Left lung (tissue), 10 donors: Measurements from ENCODE around the gene SLC9A7. TPM values are rescaled to one million over a fixed set of nuclear protein-coding genes. Genes with fewer than 3 reads are reported as not detected.

Experiments
- ATAC-seq: fragments of 200-7000 bp; cut with Tn5 transposase; one replicate; pipeline ENCODE4 v1.9.1; 2020; ENCODE audit warnings: moderate library complexity
- DNase-seq, 4 donors: peaks; one replicate each; pipeline ENCODE4 v3.0.0-alpha.2; 2013 to 2020
- H3K27ac ChIP-seq, 2 donors: fragments of 200-600 bp; sonication (generic) in 1 of 2; one replicate each; pipeline versions ENCODE4 v1.5.0 to v1.8.0; 2020 to 2021
- H3K27me3 ChIP-seq, 2 donors: fragments of 200-600 bp; sonication (generic) in 1 of 2; one replicate each; pipeline versions ENCODE4 v1.5.0 to v1.8.0; 2020 to 2021
- H3K36me3 ChIP-seq, 2 donors: fragments of 200-600 bp; sonication (generic) in 1 of 2; one replicate each; pipeline versions ENCODE4 v1.5.0 to v1.8.0; 2020 to 2021
- H3K4me1 ChIP-seq, 2 donors: fragments of 200-600 bp; one replicate each; pipeline ENCODE4 v1.8.0; 2021
- H3K4me3 ChIP-seq, 2 donors: fragments of 200-600 bp; sonication (generic) in 1 of 2; one replicate each; pipeline versions ENCODE4 v1.5.0 to v1.8.0; 2020 to 2021; ENCODE audit warnings: mild to moderate bottlenecking in 1 of 2
- H3K9me3 ChIP-seq, 2 donors: fragments of 200-600 bp; sonication (generic) in 1 of 2; one replicate each; pipeline versions ENCODE4 v1.5.0 to v1.8.0; 2020 to 2021
- CTCF ChIP-seq, 2 donors: fragments of 200-600 bp; sonication (generic) in 1 of 2; IDR thresholded peaks; one replicate each; pipeline versions ENCODE4 v1.5.0 to v1.8.0; 2021; ENCODE audit warnings: antibody characterized with exemption in 2 of 2
- intact Hi-C, 2 donors: fragments of 100-400 bp; cut with DNase I; formaldehyde crosslinking; loops; one replicate each; pipeline versions ENCODE4 v1.11.2 to v1.14.2; 2022
- polyA plus RNA-seq, 6 donors: library from polyadenylated mRNA; unstranded; fragments of 120-200 nt; gene quantifications; one replicate each; pipeline ENCODE4 v1.2.1, GENCODE V29; 2013; ENCODE audit not compliant: insufficient read length in 6 of 6
- total RNA-seq, 2 donors: library from RNA; stranded (reverse); fragmentation: NEBNext Ultra II Directional; extraction: Animal tissue kit (Norgen Biotek cat#: 25700); gene quantifications; one replicate each; pipeline ENCODE4 v1.2.1, GENCODE V29; 2021
- donor health status: DM: no; HTN: yes; CAD: no.
- donor health status: DM: no; HTN: no; CAD: no.

SLC9A7 gene
- total and polyA plus RNA-seq, 8 donors = 2.3 to 10.5 (median 3.2) TPM

DNA sequence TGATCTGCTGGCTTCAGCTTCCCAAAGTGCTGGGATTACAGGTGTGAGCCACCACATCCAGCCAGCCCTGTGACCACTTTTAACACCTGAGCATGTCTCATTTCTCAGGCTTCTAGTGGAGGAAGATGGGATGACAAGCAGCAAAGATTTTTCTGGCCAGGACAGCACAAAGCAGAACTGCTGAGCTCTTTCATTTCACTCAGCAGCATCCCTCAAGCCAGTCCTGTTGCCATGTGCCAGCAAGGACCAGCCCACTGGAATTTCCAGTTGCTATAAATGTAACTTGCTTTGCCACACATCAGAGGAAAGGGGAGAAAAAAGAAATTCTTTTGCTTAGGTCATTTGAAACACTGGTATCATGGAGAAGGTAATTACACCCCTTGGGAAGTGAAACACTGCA is 75.9 kb downstream of the SLC9A7 start:
- H3K27me3 ChIP-seq = no peaks in the 10 kb centered on the region
- H3K36me3 ChIP-seq = no peaks in the 10 kb centered on the region
- intact Hi-C loops = no loop called here
- no peaks in the 10 kb centered on the region for H3K9me3 ChIP-seq
- no peak overlapping the region for H3K4me3 ChIP-seq
- DNase-seq = no peak
- no peaks in the 10 kb centered on the region for H3K4me1 ChIP-seq
- ATAC-seq = no peak
- TF ChIP-seq CTCF (IDR thresholded peaks at IDR 0.05) = no peak
- no peak overlapping the region for H3K27ac ChIP-seq

- H3K27me3 ChIP-seq = no peaks in the 10 kb centered on the region
- H3K36me3 ChIP-seq = no peaks in the 10 kb centered on the region
- DNase-seq = no peak
- no peak for TF ChIP-seq CTCF (IDR thresholded peaks at IDR 0.05)
- H3K27ac ChIP-seq = no peak overlapping the region
- intact Hi-C loops = no loop called here
- no peaks in the 10 kb centered on the region for H3K9me3 ChIP-seq
- no peak for ATAC-seq
- no peaks in the 10 kb centered on the region for H3K4me1 ChIP-seq
- no peak overlapping the region for H3K4me3 ChIP-seq
Observed at GRCh38 chrX:46681849-46682248, 77.1 kb downstream of the SLC9A7 start.

DNA sequence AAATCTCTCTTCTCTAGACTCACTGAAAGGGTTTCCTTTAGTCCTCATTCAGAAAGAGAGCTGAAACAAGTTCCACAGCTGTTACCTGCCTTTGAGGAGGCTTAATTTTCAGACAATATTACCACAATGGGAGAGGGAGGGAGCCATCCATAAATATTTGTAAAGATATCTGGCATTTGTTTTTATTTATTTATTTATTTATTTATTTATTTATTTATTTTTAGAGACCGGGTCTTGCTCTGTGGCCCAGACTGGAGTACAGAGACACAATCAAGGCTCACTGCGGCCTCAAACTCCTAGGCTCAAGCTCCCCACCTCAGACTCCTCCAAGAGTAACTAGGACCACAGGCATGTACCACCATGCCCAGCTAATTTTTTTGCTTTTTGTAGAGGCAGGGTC is 80.7 kb downstream of the SLC9A7 start:
- DNase-seq = no peak
- TF ChIP-seq CTCF (IDR thresholded peaks at IDR 0.05) = no peak
- H3K4me3 ChIP-seq = no peak overlapping the region
- no peak for ATAC-seq
- no peaks in the 10 kb centered on the region for H3K9me3 ChIP-seq
- no peaks in the 10 kb centered on the region for H3K36me3 ChIP-seq
- no peak overlapping the region for H3K27ac ChIP-seq
- no peaks in the 10 kb centered on the region for H3K4me1 ChIP-seq
- no peaks in the 10 kb centered on the region for H3K27me3 ChIP-seq
- intact Hi-C loops = no loop called here

DNA sequence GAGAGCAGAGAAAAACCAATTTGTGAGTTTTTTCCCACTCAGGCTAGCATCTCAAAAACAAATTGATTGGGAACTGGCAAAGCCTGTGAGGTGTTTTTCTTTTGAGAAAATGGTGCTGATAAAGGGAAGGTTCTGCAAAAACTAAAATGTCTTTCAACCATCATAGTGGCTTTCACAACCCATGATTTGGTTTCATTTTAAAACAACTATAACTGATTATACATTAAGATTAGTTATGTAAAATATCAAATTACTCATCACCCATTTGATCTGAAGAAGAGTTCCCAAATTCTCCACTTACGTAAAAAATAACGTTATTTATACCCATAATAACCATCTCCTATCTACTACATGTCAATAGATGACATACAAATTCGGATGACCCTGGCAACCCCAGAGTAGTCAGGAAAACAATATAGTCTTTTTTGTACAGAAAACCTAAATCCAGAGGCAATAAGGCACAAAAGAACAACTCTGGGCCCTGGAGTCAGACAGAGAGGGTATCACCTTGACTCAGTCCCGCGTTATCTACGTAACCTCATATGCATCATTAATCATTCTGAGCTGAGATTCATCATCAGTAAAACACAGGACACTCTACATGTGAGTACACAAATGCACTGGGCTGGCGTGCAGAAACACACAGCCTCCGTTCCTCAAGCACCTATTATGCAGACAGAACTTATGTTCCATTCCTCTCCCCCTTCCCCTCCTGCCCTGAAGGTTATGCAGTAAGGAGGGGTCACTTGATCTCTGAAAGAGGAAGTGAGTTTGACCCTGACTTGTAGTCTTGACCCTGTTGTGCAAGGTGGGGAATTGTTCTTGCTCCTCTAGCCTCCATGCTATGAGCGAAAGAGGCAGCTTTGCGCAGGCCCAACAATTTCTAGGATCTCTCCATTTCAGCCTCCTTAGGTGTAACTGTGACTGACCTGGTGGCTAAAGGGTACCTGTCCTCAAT is 82.2 kb downstream of the SLC9A7 start:
- H3K9me3 ChIP-seq = no peaks in the 10 kb centered on the region
- H3K27ac ChIP-seq = no peak overlapping the region
- TF ChIP-seq CTCF (IDR thresholded peaks at IDR 0.05) = no peak
- H3K36me3 ChIP-seq = no peaks in the 10 kb centered on the region
- ATAC-seq (no peak), DNase-seq (no peak)
- intact Hi-C loops = no loop called here
- no peaks in the 10 kb centered on the region for H3K4me1 ChIP-seq
- no peak overlapping the region for H3K4me3 ChIP-seq
- no peaks in the 10 kb centered on the region for H3K27me3 ChIP-seq

- Histone ChIP-seq H3K36me3 (no peaks in the 10 kb centered on the region), H3K4me3 (no peak overlapping the region), H3K27ac (no peak overlapping the region), H3K27me3 (no peaks in the 10 kb centered on the region), H3K4me1 (no peaks in the 10 kb centered on the region), H3K9me3 (no peaks in the 10 kb centered on the region)
- TF ChIP-seq CTCF (IDR thresholded peaks at IDR 0.05) = no peak
- intact Hi-C loops = no loop called here
- no peak for DNase-seq
- ATAC-seq = no peak
Observed at GRCh38 chrX:46673620-46674359, 85.1 kb downstream of the SLC9A7 start.
